Sigmoid colon (tissue), 7 donors: Measurements from ENCODE around the gene ARIH1. TPM values are rescaled to one million over a fixed set of nuclear protein-coding genes. Genes with fewer than 3 reads are reported as not detected.
"Not testable (repeated sequence)": the region's sequence is repeated elsewhere in the genome, so short reads cannot be mapped to it uniquely, and the experiment has no call there.

Source experiments
- DNase-seq: peaks from one replicate; pipeline ENCODE4 v3.0.0-alpha.2; 2019
- H3K27ac ChIP-seq, 4 donors: fragments of 200-600 bp; sonication (generic); one replicate each; pipeline ENCODE4 v1.5.1; 2016 to 2019; ENCODE audit warnings: mild to moderate bottlenecking in 1 of 4
- H3K27me3 ChIP-seq, 3 donors: fragments of 200-600 bp; sonication (generic); one replicate each; pipeline ENCODE4 v1.5.1; 2019; ENCODE audit warnings: mild to moderate bottlenecking in 1 of 3
- H3K36me3 ChIP-seq, 4 donors: fragments of 200-600 bp; sonication (generic); one replicate each; pipeline ENCODE4 v1.5.1; 2016 to 2019
- H3K4me1 ChIP-seq, 4 donors: fragments of 200-600 bp; sonication (generic); one replicate each; pipeline ENCODE4 v1.5.1; 2017 to 2019
- H3K4me3 ChIP-seq, 4 donors: fragments of 200-600 bp; sonication (generic); one replicate each; pipeline ENCODE4 v1.5.1; 2017 to 2019; ENCODE audit warnings: mild to moderate bottlenecking in 2 of 4, moderate library complexity in 1 of 4
- H3K9me3 ChIP-seq, 4 donors: fragments of 200-600 bp in 3 of 4; sonication (generic) in 3 of 4; one replicate each; pipeline versions ENCODE4 v1.5.1 to v1.6.1; 2013 to 2019
- EP300 ChIP-seq, 4 donors: sonication (generic); formaldehyde crosslinking; IDR thresholded peaks; one replicate each; pipeline ENCODE4 v1.6.1; 2017; ENCODE audit warnings: antibody characterized with exemption in 4 of 4
- POLR2A ChIP-seq, 2 donors: fragments of 450-650 bp; IDR thresholded peaks; one replicate each; pipeline ENCODE4 v1.6.1; 2016; ENCODE audit warnings: antibody characterized with exemption in 2 of 2, mild to moderate bottlenecking in 2 of 2, moderate library complexity in 2 of 2
- POLR2AphosphoS5 ChIP-seq, 4 donors: sonication (generic); formaldehyde crosslinking; IDR thresholded peaks; one replicate each; pipeline ENCODE4 v1.6.1; 2017; ENCODE audit warnings: antibody characterized with exemption in 4 of 4
- WGBS, 2 donors: extraction: QIAGEN DNeasy Blood & Tissue Kit; methylation state at CpG; one replicate each; pipeline ENCODE4 v1.1.7; 2013; 5-methylcytosine and 5-hydroxymethylcytosine counted together
- intact Hi-C: fragments of 100-400 bp; cut with DNase I; formaldehyde crosslinking; loops from one replicate; pipeline ENCODE4 v1.15.1; 2023
- polyA plus RNA-seq, 3 donors: library from polyadenylated mRNA; stranded (reverse); fragments of 200-250 nt; gene quantifications; one replicate each; pipeline ENCODE4 v1.2.3, GENCODE V29; 2013
- total RNA-seq, 4 donors: library from RNA; depleted of rRNA; stranded (reverse); fragments of >200 nt; gene quantifications; one replicate each; pipeline ENCODE4 v1.1.0, GENCODE V29; 2016
- TF ChIP-seq, protein P1 (sequence below), 4 experiments: fragments of 450-650 bp in 3 of 4; fragments of 200-600 bp in 1 of 4; IDR thresholded peaks; one replicate each; pipeline ENCODE4 v1.5.1; 2016 to 2019; ENCODE audit warnings: antibody characterized with exemption in 4 of 4, mild to moderate bottlenecking in 3 of 4, moderate library complexity in 2 of 4
- donor health status: healthy with polysubstance abuse.
- donor health status: Bipolar disorder and iron deficiency.
- donor health status: healthy.

ARIH1 gene
- total and polyA plus RNA-seq, 7 donors: 10.8 to 69.5 (median 36.4) TPM

DNA sequence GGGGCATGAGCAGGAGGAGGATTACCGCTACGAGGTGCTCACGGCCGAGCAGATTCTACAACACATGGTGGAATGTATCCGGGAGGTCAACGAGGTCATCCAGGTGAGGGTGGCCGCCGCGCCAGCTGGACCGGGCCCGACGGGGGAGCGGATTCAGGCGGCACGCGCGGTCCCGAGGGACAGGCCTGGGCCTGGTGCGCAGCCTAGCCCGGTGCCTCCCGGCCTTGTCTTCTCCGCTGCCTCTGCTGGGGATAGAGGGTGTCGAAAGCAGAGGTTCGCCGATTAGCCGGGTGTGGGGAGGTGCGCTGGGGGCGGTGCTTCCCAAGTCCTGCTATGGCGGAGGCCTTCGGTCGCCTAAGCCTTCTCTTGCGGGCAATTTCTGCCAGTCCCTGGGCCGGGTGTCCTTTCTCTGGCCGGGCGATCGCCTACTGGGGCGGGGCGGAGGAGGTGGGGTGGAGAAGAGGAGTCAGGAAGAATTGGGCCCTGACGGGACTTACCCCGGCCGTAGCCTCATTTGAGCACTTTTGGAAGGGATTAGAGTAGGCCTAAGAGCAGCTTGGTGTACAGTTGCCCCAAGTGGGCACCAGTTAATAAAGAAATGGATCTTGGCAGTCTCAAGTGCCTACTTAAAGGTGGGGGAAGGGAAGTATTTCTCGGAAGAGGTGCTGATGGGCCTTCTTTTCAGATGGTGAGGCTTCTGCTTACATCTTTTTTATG lies 940 bp downstream of the ARIH1 start:
- peaks cover 0 to 57% (median 52%) of the 10 kb centered on the region in 4 donors for H3K4me1 ChIP-seq
- peaks cover 0 to 10% (median 0%) of the 10 kb centered on the region in 4 donors for H3K36me3 ChIP-seq
- no peaks in the 10 kb centered on the region for H3K9me3 ChIP-seq
- WGBS, 2 donors: 0% methylated on average over 42 of the region's 42 CpGs
- TF ChIP-seq POLR2A (IDR thresholded peaks at IDR 0.05) (peak; percentile 48 to 57), EP300 (IDR thresholded peaks at IDR 0.05) (no peak), POLR2AphosphoS5 (IDR thresholded peaks at IDR 0.05) (peak; percentile 51 to 89 (median 72))
- TF ChIP-seq, protein P1, sequence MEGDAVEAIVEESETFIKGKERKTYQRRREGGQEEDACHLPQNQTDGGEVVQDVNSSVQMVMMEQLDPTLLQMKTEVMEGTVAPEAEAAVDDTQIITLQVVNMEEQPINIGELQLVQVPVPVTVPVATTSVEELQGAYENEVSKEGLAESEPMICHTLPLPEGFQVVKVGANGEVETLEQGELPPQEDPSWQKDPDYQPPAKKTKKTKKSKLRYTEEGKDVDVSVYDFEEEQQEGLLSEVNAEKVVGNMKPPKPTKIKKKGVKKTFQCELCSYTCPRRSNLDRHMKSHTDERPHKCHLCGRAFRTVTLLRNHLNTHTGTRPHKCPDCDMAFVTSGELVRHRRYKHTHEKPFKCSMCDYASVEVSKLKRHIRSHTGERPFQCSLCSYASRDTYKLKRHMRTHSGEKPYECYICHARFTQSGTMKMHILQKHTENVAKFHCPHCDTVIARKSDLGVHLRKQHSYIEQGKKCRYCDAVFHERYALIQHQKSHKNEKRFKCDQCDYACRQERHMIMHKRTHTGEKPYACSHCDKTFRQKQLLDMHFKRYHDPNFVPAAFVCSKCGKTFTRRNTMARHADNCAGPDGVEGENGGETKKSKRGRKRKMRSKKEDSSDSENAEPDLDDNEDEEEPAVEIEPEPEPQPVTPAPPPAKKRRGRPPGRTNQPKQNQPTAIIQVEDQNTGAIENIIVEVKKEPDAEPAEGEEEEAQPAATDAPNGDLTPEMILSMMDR (IDR thresholded peaks at IDR 0.05): no peak
- peak overlapping the region; percentile 58 to 91 (median 84) for H3K4me3 ChIP-seq
- peak overlapping the region; percentile 99 for H3K27ac ChIP-seq
- intact Hi-C loops: loop anchor here (2.0 to 10.0 kb wide), 6 partner anchors 98 to 1520 kb away; partner anchors contain the start of genes ADPGK, HEXA, MYO9A and PARP6
- DNase-seq: peak; percentile 92
- no peaks in the 10 kb centered on the region for H3K27me3 ChIP-seq

DNA sequence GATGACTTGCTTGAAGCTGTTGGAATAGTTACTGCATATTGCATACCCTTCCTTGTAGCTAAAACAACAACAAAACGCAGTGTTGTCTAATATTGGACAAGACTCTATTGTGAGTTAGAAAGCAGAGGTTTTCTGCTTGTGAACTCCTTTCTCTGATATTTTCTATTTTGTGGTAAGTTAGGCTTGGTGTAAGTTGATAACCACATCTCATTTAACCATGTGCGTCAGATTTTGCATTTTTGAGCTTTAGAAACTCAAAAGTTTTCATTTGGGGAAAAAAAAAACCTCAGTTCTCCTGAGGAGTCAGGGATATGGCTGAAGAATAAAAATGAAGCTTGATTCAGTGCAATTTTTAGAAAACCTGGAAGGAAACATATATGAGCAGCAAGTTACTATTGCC lies 1.5 kb downstream of the ARIH1 start:
- H3K4me1 ChIP-seq: peaks cover 0 to 63% (median 56%) of the 10 kb centered on the region in 4 donors
- H3K27me3 ChIP-seq: no peaks in the 10 kb centered on the region
- intact Hi-C loops: loop anchor here (2.0 to 10.0 kb wide), 2 partner anchors 137 to 1519 kb away; partner anchors contain the start of genes PML and STOML1
- H3K4me3 ChIP-seq: peak overlapping the region; percentile 58 to 91 (median 84)
- H3K27ac ChIP-seq: peak overlapping the region; percentile 99
- H3K9me3 ChIP-seq: no peaks in the 10 kb centered on the region
- no peak for DNase-seq
- 5 to 8% methylated on average over 2 of the region's 2 CpGs for WGBS, 2 donors
- no peak for TF ChIP-seq POLR2A (IDR thresholded peaks at IDR 0.05)
- no peak for TF ChIP-seq EP300 (IDR thresholded peaks at IDR 0.05)
- TF ChIP-seq POLR2AphosphoS5 (IDR thresholded peaks at IDR 0.05): no peak
- TF ChIP-seq, protein P1 (IDR thresholded peaks at IDR 0.05): no peak
- H3K36me3 ChIP-seq: peaks cover 0 to 10% (median 0%) of the 10 kb centered on the region in 4 donors

DNA sequence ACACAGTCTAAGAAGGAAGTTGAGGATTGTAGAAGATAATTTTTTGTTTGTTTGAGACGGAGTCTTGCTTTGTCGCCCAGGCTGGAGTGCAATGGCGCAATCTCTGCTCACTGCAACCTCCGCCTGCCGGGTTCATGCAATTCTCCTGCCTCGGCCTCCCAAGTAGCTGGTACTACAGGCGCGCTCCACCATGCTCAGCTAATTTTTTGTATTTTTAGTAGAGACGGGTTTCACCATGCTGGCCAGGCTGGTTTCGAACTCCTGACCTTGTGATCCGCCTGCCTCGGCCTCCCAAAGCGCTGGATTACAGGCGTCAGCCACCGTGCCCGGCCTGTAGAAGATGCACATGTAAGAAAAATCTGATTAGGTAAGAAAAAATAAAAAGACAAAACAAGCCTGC lies 2.2 kb downstream of the ARIH1 start:
- not testable (repeated sequence) for H3K27me3 ChIP-seq, H3K36me3 ChIP-seq, DNase-seq, H3K9me3 ChIP-seq
- peak overlapping the region; percentile 33 to 99 (median 99) for H3K27ac ChIP-seq
- WGBS, 2 donors: 83 to 87% methylated on average over 16 of the region's 16 CpGs
- intact Hi-C loops: loop anchor here (10.0 kb wide), 1 partner anchor 1518 kb away; the partner anchor contains the start of genes PML and STOML1
- H3K4me3 ChIP-seq: peak overlapping the region; percentile 58 to 91 (median 84)
- H3K4me1 ChIP-seq: peaks cover 0 to 70% (median 63%) of the 10 kb centered on the region in 4 donors

DNA sequence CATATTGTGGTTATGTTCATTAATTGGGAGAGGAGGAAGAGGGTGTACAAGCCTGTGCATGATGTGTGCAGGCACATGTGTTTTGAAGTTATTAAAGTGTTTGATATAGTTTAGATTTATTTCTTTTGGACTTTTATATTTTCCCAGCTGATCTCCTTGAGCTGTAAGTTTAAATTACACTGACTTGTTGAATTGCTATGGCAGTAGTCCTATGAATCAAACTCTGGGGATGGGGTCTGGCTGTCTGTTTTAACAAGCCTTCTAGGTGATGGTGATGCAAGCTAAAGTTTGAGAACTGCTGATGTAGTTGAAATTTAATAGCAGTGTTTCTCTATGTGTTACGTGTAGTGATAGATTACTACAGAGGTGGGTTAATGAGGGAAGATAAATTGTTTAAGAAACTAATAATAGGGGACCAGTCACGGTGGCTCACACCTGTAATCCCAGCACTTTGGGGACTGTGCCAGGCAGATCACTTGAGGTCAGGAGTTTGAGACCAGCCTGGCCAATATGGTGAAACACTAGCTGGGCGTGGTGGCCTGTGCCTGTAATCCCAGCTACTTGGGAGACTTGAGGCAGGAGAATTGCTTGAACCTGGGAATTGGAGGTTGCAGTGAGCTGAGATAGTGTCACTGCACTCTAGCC lies 7.0 kb downstream of the ARIH1 start:
- 86 to 91% methylated on average over 3 of the region's 3 CpGs for whole genome bisulfite sequencing, 2 donors

More for the DNA sequence above, 7.0 kb downstream of the ARIH1 start:
- H3K9me3 ChIP-seq: no peaks in the 10 kb centered on the region
- H3K36me3 ChIP-seq: peaks cover 0 to 6% (median 0%) of the 10 kb centered on the region in 4 donors
- H3K27ac ChIP-seq: no peak overlapping the region
- H3K4me1 ChIP-seq: peaks cover 0 to 82% (median 68%) of the 10 kb centered on the region in 4 donors
- TF ChIP-seq, protein P1 (IDR thresholded peaks at IDR 0.05): no peak
- no peak for TF ChIP-seq POLR2A (IDR thresholded peaks at IDR 0.05)
- TF ChIP-seq POLR2AphosphoS5 (IDR thresholded peaks at IDR 0.05): no peak
- TF ChIP-seq EP300 (IDR thresholded peaks at IDR 0.05): no peak
- intact Hi-C loops: no loop called here
- H3K4me3 ChIP-seq: no peak overlapping the region
- no peaks in the 10 kb centered on the region for H3K27me3 ChIP-seq
- no peak for DNase-seq
